Suppressor macrophage treated with lipopolysaccharide for 1 hour (primary cell): ENCODE data around the gene SCIMP.
"Not testable (repeated sequence)": the region's sequence is repeated elsewhere in the genome, so short reads cannot be mapped to it uniquely, and the experiment has no call there.

Experiments used
- DNase-seq, 3 donors: peaks; one replicate each; pipeline ENCODE4 v3.0.0-alpha.2; 2020 to 2022

Gene SCIMP

DNA sequence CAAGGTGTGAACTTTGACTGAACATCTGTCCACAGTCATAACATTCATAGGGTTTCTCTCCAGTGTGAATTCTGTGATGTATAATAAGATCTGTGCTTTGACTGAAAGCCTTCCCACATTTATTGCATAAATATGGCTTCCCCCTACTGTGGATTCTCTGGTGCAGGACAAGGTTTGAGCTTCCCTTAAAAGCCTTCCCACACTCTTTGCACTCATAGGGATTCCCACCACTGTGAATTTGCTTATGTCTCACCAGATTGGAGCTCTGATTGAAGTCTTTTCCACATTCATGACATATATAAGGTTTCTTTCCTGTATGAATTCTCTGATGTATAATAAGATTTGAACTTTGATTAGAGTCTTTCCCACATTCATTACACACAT is 51.3 kb downstream of the SCIMP start:
- no peak for DNase-seq

DNA sequence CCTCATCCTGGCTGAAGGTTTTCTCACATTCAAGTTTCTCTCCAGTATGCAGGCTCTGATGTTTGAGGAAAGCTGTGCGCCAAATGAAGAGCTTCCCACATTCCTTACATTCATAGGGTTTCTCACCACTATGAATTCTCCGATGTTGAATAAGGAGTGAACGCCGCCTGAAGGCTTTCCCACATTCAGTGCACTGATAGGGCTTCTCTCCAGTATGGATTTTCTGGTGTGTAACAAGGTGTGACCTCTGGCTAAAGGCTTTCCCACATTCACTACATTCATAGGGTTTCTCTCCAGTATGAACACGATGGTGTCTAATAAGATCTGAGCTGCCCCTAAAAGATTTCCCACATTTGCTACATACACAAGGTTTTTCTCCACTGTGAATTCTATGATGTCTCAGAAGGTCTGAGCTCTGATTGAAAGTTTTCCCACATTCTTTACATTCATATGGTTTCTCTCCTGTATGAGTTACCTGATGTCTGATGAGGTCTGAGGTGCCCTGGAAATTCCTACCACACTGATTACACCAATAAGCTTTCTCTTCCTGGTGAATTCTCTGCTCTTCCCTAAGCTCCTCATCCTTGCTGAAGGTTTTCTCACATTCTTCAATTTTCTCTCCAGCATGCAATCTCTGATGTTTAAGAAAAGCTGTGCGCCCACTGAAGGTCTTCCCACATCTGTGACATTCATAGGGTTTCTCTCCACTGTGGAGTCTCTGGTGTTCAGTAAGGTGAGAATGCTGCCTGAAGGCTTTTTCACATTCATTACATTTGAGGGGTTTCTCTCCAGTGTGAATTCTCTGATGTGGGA is 51.9 kb downstream of the SCIMP start:
- no peak for DNase-seq

DNA sequence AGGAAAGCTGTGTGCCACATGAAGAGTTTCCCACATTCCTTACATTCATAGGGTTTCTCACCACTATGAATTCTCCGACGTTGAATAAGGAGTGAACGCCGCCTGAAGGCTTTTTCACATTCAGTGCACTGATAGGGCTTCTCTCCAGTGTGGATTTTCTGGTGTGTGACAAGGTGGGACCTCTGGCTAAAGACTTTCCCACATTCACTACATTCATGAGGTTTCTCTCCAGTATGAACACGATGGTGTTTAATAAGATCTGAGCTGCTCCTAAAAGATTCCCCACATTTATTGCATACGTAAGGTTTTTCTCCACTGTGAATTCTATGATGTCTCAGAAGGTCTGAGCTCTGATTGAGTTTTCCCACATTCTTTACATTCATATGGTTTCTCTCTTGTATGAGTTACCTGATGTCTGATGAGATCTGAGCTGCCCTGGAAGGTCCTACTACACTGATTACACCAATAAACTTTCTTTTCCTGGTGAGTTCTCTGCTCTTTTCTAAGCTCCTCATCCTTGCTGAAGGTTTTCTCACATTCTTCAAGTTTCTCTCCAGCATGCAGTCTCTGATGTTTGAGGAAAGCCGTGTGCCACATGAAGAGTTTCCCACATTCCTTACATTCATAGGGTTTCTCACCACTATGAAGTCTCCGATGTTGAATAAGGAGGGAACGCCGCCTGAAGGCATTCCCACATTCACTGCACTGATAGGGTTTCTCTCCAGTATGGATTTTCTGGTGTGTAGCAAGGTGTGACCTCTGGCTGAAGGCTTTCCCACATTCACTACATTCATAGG is 53.0 kb downstream of the SCIMP start:
- no peak for DNase-seq

DNA sequence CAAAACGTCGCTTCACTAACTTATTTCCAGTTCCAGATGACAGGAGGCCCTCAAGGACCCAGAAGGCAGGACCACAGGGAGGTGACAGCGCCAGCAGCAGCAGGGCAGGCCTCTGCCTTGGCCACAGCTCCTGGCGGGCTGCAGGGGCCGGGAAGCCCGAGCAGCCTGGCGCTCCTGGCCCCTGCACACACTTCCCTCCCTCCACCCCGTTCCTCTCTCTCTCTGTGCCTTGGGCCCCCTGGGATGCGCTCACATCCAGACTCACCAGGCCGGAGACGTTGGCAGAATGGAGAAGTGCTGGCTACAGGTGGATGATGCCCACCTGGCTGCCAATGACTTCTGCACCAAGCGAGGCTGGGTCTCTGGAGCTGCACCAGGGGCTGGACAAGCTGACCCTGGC is 55.7 kb downstream of the SCIMP start:
- no peak for DNase-seq

DNA sequence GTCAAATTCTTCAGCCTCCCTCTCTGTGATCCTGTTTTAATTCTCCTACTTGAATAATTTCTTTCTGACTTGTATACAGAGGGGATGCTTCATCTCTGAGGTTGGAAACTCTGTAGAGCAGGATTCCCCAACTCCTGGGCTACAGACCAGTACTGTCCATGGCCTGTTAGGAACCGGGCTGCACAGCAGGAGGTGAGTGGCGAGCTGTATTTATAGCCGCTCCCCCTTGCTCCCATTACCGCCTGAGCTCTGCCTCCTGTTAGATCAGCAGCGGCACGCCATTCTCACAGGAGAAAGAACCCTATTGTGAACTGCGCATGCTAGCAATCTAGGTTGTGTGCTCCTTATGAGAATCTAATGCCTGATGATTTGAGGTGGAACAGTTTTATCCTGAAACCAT is 59.6 kb downstream of the SCIMP start:
- DNase-seq = not testable (repeated sequence)

DNA sequence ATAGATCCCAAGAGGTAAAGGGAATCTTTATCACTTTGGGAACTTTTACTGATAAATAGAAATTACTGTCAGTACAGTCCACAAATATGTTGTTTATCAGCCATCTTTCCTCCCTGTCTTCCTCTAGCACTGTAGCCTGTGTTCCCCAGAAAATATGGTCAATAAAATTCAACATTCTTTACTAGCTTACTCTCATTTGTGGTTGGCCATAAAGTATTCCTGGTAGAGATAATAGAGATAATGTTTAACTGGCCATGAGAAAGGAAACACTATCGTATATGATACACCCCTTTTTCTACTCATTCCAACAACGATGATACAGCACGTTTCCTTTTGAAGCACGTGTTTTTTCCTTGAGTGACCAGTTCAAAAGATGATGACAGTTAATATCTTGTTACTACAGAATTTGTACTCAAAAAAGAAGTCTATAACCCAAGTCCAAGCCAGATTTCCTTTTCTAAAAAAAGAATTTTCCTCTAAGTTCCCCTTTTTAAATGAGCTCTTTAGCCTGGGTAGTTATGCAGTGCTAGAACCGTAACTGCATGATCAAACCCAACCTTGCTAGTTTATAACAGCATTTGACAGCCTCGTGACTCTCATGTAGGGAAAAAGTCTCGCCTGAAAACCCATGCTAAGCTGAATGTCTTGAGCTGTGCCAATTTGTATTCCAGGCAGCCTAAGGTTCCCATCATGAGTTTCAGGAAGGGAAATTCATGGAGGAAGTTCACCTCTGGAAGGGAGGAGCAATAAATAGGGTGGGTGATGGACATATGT is 68.7 kb downstream of the SCIMP start:
- peak; percentile 70 to 81 (median 71) for DNase-seq

DNA sequence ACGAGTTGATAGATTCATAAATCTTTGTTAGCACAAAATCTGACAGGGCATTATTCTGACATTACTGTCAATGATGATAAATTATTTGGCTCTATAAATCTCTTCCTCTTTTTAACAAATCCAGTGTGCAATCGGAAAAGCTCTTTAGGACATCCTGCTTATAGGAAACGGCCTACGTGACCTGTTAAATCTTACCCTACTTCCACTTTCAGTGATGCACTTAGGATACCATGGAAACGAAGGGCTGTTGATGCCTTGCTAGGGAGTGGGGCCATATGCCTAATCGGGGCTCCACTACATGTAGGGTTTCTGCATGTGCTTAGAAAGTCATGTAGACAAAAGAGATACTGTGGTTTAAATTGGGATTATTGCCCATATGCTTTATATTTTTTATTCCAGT is 70.2 kb downstream of the SCIMP start:
- peak; percentile 47 to 73 (median 50) for DNase-seq

DNA sequence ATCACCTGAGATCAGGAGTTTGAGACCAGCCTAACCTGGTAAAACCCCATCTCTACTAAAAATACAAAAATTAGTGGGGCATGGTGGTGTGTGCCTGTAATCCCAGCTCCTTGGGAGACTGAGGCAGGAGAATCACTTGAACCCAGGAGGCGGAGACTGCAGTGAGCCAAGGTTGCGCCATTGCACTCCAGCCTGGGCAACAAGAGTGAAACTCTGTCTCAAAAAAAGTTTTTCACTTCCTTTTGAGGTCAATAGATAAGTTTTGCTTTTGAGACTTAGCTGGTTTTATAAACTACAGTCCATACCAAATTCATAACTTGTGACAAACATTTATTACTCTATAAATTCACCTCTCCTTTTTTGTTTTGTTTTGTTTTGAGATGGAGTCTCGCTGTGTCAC is 72.9 kb downstream of the SCIMP start:
- DNase-seq = not testable (repeated sequence)

DNA sequence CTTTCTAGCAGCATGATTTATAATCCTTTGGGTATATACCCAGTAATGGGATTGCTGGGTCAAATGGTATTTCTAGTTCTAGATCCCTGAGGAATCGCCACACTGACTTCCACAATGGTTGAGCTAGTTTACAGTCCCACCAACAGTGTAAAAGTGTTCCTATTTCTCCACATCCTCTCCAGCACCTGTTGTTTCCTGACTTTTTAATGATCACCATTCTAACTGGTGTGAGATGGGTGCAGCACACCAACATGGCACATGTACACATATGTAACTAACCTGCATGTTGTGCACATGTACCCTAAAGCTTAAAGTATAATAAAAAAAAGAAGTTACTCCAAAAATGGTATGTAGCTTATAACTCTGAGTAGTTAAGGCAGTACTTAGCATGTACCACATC is 74.0 kb downstream of the SCIMP start:
- not testable (repeated sequence) for DNase-seq
